Rectal smooth muscle tissue (tissue), 1 donor: ENCODE data around the gene TMEM86A.
A peak's percentile ranks its signal among the peaks of the same experiment; 100 is the strongest.
"Not testable (repeated sequence)": the region's sequence is repeated elsewhere in the genome, so short reads cannot be mapped to it uniquely, and the experiment has no call there.

ENCODE experiments used
- H3K27ac ChIP-seq: one replicate; pipeline ENCODE4 v1.7.0; 2013; ENCODE audit warnings: low read depth, low read length, inconsistent platforms
- H3K27me3 ChIP-seq: one replicate; pipeline ENCODE4 v1.7.0; 2013; ENCODE audit warnings: low read length; ENCODE audit not compliant: control insufficient read depth, insufficient read depth
- H3K36me3 ChIP-seq: one replicate; pipeline ENCODE4 v1.7.0; 2013; ENCODE audit warnings: low read length; ENCODE audit not compliant: control insufficient read depth, insufficient read depth
- H3K4me1 ChIP-seq: one replicate; pipeline ENCODE4 v1.7.0; 2013; ENCODE audit warnings: low read length; ENCODE audit not compliant: control insufficient read depth, insufficient read depth
- H3K4me3 ChIP-seq: one replicate; pipeline ENCODE4 v1.7.0; 2013; ENCODE audit warnings: low read length
- H3K9ac ChIP-seq: one replicate; pipeline ENCODE4 v1.7.0; 2013; ENCODE audit warnings: low read length

The TMEM86A gene

GRCh38 chr11:18698341-18699268 lies at the start of gene TMEM86A:
TMEM86A (plus strand) TSS chr11:18698779; CDS start chr11:18698887, 108 bp downstream.
- Histone ChIP-seq H3K27me3 (no peaks in the 10 kb centered on the region), H3K9ac (peak within 1 kb of the TSS; percentile 14), H3K36me3 (no peaks in the 10 kb centered on the region), H3K4me1 (peaks cover 2% of the 10 kb centered on the region), H3K27ac (peak within 1 kb of the TSS; percentile 53), H3K4me3 (peak within 1 kb of the TSS; percentile 72)

- Histone ChIP-seq H3K9ac (no peak overlapping the region), H3K36me3 (no peaks in the 10 kb centered on the region), H3K27ac (no peak overlapping the region), H3K4me1 (no peaks in the 10 kb centered on the region), H3K27me3 (no peaks in the 10 kb centered on the region), H3K4me3 (no peak overlapping the region)
Measured at GRCh38 chr11:18650353-18650752, 48.2 kb upstream of the TMEM86A start.

DNA sequence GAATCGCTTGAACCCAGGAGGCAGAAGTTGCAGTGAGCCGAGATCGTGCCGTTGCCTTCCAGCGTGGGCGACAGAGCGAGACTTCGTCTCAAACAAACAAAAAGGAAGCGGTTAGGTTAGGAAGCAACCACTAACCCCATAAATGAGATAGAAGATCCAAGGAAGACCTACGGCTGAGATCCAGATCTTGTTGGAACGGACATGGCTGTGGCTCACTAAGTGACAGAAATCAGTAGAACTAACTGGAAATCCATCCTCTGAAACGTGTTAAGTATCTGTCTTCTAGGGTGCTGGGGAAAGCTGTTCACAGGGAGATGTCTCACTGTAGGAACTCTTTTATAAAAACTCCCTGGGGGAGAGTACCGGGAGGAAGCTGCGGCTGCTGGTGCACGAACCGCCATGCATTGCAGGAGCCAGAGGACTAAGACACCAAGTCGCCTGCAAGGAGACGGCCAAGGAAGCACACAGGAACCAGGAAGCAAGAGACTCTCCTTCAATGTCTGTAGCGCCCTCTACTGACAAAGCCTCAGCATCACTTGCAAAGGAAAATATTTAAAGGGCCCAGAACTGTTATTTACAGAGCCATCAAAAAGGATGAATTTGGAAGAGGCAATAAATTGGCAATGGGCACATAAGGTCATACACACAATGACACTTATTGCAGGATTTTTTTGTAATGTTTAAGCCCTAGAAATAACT lies 47.6 kb upstream of the TMEM86A start:
- Histone ChIP-seq H3K4me3 (no peak overlapping the region), H3K4me1 (no peaks in the 10 kb centered on the region), H3K9ac (no peak overlapping the region), H3K36me3 (no peaks in the 10 kb centered on the region), H3K27ac (no peak overlapping the region), H3K27me3 (no peaks in the 10 kb centered on the region)

GRCh38 chr11:18657673-18658072 lies 40.9 kb upstream of the TMEM86A start:
- no peak overlapping the region for H3K9ac ChIP-seq
- no peak overlapping the region for H3K27ac ChIP-seq
- H3K4me3 ChIP-seq, result no peak overlapping the region
- no peaks in the 10 kb centered on the region for H3K36me3 ChIP-seq
- H3K27me3 ChIP-seq, result no peaks in the 10 kb centered on the region
- H3K4me1 ChIP-seq, result no peaks in the 10 kb centered on the region

DNA sequence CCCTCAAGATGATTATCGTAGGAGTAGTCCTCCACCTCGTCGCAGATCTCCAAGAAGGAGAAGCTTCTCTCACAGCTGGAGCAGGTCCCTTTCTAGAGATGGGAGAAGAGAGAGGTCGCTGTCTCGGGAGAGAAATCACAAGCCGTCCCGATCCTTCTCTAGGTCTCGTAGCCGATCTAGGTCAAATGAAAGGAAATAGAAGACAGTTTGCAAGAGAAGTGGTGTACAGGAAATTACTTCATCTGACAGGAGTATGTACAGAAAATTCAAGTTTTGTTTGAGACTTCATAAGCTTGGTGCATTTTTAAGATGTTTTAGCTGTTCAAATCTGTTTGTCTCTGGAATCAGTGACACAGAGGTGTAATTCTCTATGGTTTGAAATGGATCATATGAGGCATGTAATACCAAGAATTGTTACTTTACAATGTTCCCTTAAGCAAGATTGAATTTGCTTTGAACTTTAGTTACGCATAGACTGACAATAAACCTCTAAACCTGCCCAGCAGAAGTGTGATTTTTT lies 33.2 kb upstream of the TMEM86A start:
- not testable (repeated sequence) for H3K4me1 ChIP-seq, H3K4me3 ChIP-seq, H3K27me3 ChIP-seq, H3K27ac ChIP-seq, H3K9ac ChIP-seq, H3K36me3 ChIP-seq

DNA sequence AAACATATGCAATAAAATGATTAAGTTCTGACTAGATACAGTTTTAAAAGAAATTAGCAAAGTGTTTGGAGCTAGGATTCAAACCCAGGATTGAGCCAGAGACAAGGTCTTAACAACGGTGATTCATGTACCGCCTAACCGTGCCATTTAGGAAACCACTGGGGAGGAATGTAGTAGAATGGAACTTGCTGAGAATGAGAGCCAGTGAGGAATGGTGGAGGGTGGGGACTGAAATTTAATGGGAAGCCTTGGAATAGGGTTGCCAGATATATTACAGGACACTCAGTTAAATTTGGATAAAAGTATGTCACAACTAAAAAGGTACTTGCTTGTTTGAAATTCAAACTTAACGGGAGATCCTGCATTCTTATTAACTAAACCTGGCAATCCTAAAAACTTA lies 30.4 kb upstream of the TMEM86A start:
- no peaks in the 10 kb centered on the region for H3K36me3 ChIP-seq
- H3K4me3 ChIP-seq, result no peak overlapping the region
- H3K4me1 ChIP-seq, result no peaks in the 10 kb centered on the region
- H3K27me3 ChIP-seq, result no peaks in the 10 kb centered on the region
- no peak overlapping the region for H3K27ac ChIP-seq
- no peak overlapping the region for H3K9ac ChIP-seq

GRCh38 chr11:18669219-18669596 lies 29.4 kb upstream of the TMEM86A start:
- no peak overlapping the region for H3K9ac ChIP-seq
- H3K4me3 ChIP-seq, result no peak overlapping the region
- H3K36me3 ChIP-seq, result no peaks in the 10 kb centered on the region
- no peaks in the 10 kb centered on the region for H3K27me3 ChIP-seq
- no peaks in the 10 kb centered on the region for H3K4me1 ChIP-seq
- no peak overlapping the region for H3K27ac ChIP-seq

DNA sequence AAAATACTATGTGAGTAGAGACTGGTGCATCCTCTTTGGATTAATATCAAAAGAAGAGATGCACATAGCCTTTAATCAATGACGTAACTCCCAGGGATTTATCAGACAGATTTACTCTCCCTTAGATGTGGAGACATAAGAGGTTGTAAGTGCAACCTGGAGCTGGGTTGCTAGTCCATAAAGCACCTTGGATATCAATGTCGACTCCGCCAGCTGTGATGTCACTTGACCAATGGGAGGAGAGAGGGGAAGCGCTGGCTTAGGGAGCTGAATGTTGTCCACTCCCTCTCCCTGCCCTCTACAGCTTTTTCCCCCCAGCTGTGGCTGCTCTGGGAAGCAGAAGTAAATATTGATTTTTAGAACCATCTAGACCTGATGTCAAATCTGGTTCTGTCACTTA lies 28.9 kb upstream of the TMEM86A start:
- Histone ChIP-seq H3K4me3 (no peak overlapping the region), H3K27me3 (no peaks in the 10 kb centered on the region), H3K9ac (no peak overlapping the region), H3K36me3 (no peaks in the 10 kb centered on the region), H3K27ac (no peak overlapping the region), H3K4me1 (no peaks in the 10 kb centered on the region)

DNA sequence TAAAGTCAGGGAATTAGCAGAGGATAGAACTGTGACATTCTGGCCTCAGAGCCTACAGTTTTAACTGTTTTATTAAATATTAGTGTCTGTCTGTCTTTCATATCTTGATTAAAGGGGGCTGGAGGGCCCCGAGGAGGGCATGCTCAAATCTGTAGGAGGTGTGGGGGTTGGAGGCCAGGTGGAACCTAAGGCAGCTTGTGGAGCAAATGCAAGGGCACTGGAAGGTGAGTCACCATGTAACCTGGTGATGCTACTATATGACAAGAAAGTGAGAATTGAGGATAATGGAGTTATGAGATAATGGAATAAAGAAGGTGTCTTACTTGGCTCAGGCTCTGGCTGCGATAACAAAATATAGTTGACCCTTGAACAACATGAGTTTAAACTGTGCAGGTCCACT lies 27.3 kb upstream of the TMEM86A start:
- Histone ChIP-seq H3K9ac (no peak overlapping the region), H3K36me3 (no peaks in the 10 kb centered on the region), H3K27me3 (no peaks in the 10 kb centered on the region), H3K27ac (no peak overlapping the region), H3K4me3 (no peak overlapping the region), H3K4me1 (no peaks in the 10 kb centered on the region)

DNA sequence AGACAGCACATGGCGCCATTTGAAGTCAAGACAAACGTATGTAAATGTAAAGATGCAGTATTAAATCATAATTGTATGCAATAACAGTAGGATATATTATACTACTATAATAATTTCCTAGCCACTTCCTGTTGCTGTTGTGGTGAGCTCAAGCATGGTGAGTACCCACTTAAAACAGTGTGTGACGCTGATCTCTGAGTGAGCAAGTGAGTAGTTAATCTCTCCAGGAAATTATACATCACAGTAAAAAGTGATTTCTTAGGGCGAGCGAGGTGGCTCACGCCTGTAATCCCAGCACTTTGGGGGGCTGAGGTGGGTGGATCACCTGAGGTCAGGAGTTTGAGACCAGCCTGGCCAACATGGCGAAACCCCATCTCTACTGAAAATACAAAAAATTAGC lies 26.4 kb upstream of the TMEM86A start:
- H3K36me3 ChIP-seq, H3K27ac ChIP-seq, H3K9ac ChIP-seq, H3K27me3 ChIP-seq, H3K4me1 ChIP-seq, H3K4me3 ChIP-seq: not testable (repeated sequence)

DNA sequence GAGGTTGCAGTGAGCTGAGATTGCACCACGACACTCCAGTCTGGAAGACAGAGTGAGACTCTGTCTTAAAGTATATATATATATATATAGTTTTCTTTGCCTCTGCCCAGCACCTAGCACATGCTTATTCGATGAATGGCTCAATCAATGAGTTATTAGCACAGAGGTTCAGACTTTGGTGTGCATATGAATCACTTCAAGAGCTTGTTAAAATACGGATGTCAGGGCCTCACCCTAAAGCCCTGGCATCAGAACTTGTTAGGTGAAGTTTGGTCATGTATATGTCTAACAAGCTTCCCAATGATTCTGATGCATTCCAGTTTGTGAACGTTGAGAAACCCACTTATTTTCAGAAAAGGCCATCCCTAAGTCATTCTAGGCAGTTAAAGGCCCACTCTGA lies 21.8 kb upstream of the TMEM86A start:
- Histone ChIP-seq H3K27me3 (no peaks in the 10 kb centered on the region), H3K27ac (no peak overlapping the region), H3K9ac (no peak overlapping the region), H3K4me3 (no peak overlapping the region), H3K4me1 (no peaks in the 10 kb centered on the region), H3K36me3 (no peaks in the 10 kb centered on the region)

- Histone ChIP-seq H3K4me3 (no peak overlapping the region), H3K4me1 (no peaks in the 10 kb centered on the region), H3K9ac (no peak overlapping the region), H3K27ac (no peak overlapping the region), H3K36me3 (no peaks in the 10 kb centered on the region), H3K27me3 (no peaks in the 10 kb centered on the region)
Measured at GRCh38 chr11:18677560-18677959, 21.0 kb upstream of the TMEM86A start.
